ENCODE data around the gene POLA1. TPM values are rescaled to one million over a fixed set of nuclear protein-coding genes. Genes with fewer than 3 reads are reported as not detected.

Gene POLA1
- total and polyA plus RNA-seq, 2 donors (not counting 1 experiment from before 2014, with no cell fraction given): 3.0 to 16.3 TPM

GRCh38 chrX:24877854-24878650 is 184.3 kb downstream of the POLA1 start:
- H3K9me3 ChIP-seq (ENCODE audit: control extremely low read depth in 1 of 3, control insufficient read depth in 2 of 3, insufficient read depth in 1 of 3, low read length in 2 of 3): no peaks in the 10 kb centered on the region
- H3K36me3 ChIP-seq (replicated peaks in 1 of 2; ENCODE audit: control extremely low read depth in 1 of 2, control insufficient read depth in 1 of 2, extremely low read depth in 1 of 2, insufficient read depth in 2 of 2, low read length in 1 of 2): no peaks in the 10 kb centered on the region
- no CpG with 5 or more reads among the region's 4 CpGs for WGBS (ENCODE audit: insufficient coverage)
- ATAC-seq (ENCODE audit: low read depth) (no peak), DNase-seq (no peak)
- no peak overlapping the region for H3K4me3 Mint-ChIP-seq
- H3K79me2 ChIP-seq (ENCODE audit: control insufficient read depth, insufficient read depth, low read length): no peaks in the 10 kb centered on the region
- no peaks in the 10 kb centered on the region for H4K20me1 ChIP-seq (ENCODE audit: control insufficient read depth, insufficient read depth, low read length, poor library complexity, severe bottlenecking)
- no peaks in the 10 kb centered on the region for H3K27me3 ChIP-seq (replicated peaks in 1 of 4; ENCODE audit: control extremely low read depth in 1 of 4, control insufficient read depth in 3 of 4, insufficient read depth in 4 of 4, low read length in 3 of 4)
- peaks cover 2% of the 10 kb centered on the region for H3K4me1 Mint-ChIP-seq
- H3K27ac Mint-ChIP-seq: no peak overlapping the region
- no peak overlapping the region for H3K27ac ChIP-seq (ENCODE audit: low read length in 2 of 2)
- H3K9me3 Mint-ChIP-seq (ENCODE audit: insufficient read depth): no peaks in the 10 kb centered on the region
- no peaks in the 10 kb centered on the region for H3K4me1 ChIP-seq (ENCODE audit: control insufficient read depth in 2 of 2, insufficient read depth in 2 of 2, low read length in 2 of 2)
- ChIA-PET POLR2A (no interaction called here), CTCF (no interaction called here)
- H3K4me2 ChIP-seq (replicated peaks; ENCODE audit: low read depth, low read length, poor library complexity, severe bottlenecking): no peak overlapping the region
- H3K27me3 Mint-ChIP-seq: no peaks in the 10 kb centered on the region
- no peak overlapping the region for H3K9ac ChIP-seq (ENCODE audit: low read length)
- intact Hi-C loops (cut with micrococcal nuclease): no loop called here
- TF ChIP-seq EZH2 (IDR thresholded peaks at IDR 0.05; ENCODE audit: borderline replicate concordance, insufficient read depth, low read depth, low read length, poor library complexity, severe bottlenecking): no peak
- no peak for TF ChIP-seq CTCF (IDR thresholded peaks at IDR 0.05)
- H2AFZ ChIP-seq (ENCODE audit: insufficient read depth, low read depth, low read length, poor library complexity, severe bottlenecking): no peak overlapping the region
- no peak overlapping the region for H3K4me3 ChIP-seq (ENCODE audit: control extremely low read depth in 1 of 5, extremely low read depth in 1 of 5, insufficient read depth in 1 of 5, low read depth in 2 of 5, low read length in 4 of 5)

- no peaks in the 10 kb centered on the region for H3K79me2 ChIP-seq (ENCODE audit: control insufficient read depth, insufficient read depth, low read length)
- TF ChIP-seq EZH2 (IDR thresholded peaks at IDR 0.05; ENCODE audit: borderline replicate concordance, insufficient read depth, low read depth, low read length, poor library complexity, severe bottlenecking): no peak
- no peak for TF ChIP-seq CTCF (IDR thresholded peaks at IDR 0.05)
- no peak for DNase-seq
- no peaks in the 10 kb centered on the region for H3K27me3 ChIP-seq (replicated peaks in 1 of 4; ENCODE audit: control extremely low read depth in 1 of 4, control insufficient read depth in 3 of 4, insufficient read depth in 4 of 4, low read length in 3 of 4)
- H3K4me3 ChIP-seq (ENCODE audit: control extremely low read depth in 1 of 5, extremely low read depth in 1 of 5, insufficient read depth in 1 of 5, low read depth in 2 of 5, low read length in 4 of 5): no peak overlapping the region
- ATAC-seq (ENCODE audit: low read depth): no peak
- H3K9me3 Mint-ChIP-seq (ENCODE audit: insufficient read depth): no peaks in the 10 kb centered on the region
- POLR2A ChIA-PET: no interaction called here
- H3K27me3 Mint-ChIP-seq: no peaks in the 10 kb centered on the region
- H3K4me3 Mint-ChIP-seq: no peak overlapping the region
- peaks cover 2% of the 10 kb centered on the region for H3K4me1 Mint-ChIP-seq
- intact Hi-C loops (cut with micrococcal nuclease): no loop called here
- no peak overlapping the region for H2AFZ ChIP-seq (ENCODE audit: insufficient read depth, low read depth, low read length, poor library complexity, severe bottlenecking)
- no peaks in the 10 kb centered on the region for H3K4me1 ChIP-seq (ENCODE audit: control insufficient read depth in 2 of 2, insufficient read depth in 2 of 2, low read length in 2 of 2)
- CTCF ChIA-PET: no interaction called here
- H3K4me2 ChIP-seq (replicated peaks; ENCODE audit: low read depth, low read length, poor library complexity, severe bottlenecking): no peak overlapping the region
- H3K9me3 ChIP-seq (ENCODE audit: control extremely low read depth in 1 of 3, control insufficient read depth in 2 of 3, insufficient read depth in 1 of 3, low read length in 2 of 3): no peaks in the 10 kb centered on the region
- H3K27ac Mint-ChIP-seq: no peak overlapping the region
- H3K9ac ChIP-seq (ENCODE audit: low read length): no peak overlapping the region
- H3K27ac ChIP-seq (ENCODE audit: low read length in 2 of 2): no peak overlapping the region
- H3K36me3 ChIP-seq (replicated peaks in 1 of 2; ENCODE audit: control extremely low read depth in 1 of 2, control insufficient read depth in 1 of 2, extremely low read depth in 1 of 2, insufficient read depth in 2 of 2, low read length in 1 of 2): no peaks in the 10 kb centered on the region
- H4K20me1 ChIP-seq (ENCODE audit: control insufficient read depth, insufficient read depth, low read length, poor library complexity, severe bottlenecking): no peaks in the 10 kb centered on the region
- WGBS (ENCODE audit: insufficient coverage): no CpG with 5 or more reads among the region's 2 CpGs
These were observed 186.0 kb downstream of the POLA1 start for GRCh38 chrX:24879679-24880078.

Data from B cell (primary cell).